ENCODE measurements around the gene CD4. TPM values are rescaled to one million over a fixed set of nuclear protein-coding genes. Genes with fewer than 3 reads are reported as not detected.

CD4 gene
- total RNA-seq, 1 experiment from 2014 or later: not detected

- Histone ChIP-seq H3K27me3 (replicated peaks; ENCODE audit: control insufficient read depth, insufficient read depth, low read length) (no peaks in the 10 kb centered on the region), H3K4me3 (ENCODE audit: low read depth, low read length) (no peak overlapping the region), H3K9me3 (no peaks in the 10 kb centered on the region), H3K36me3 (ENCODE audit: control insufficient read depth, insufficient read depth, low read length) (no peaks in the 10 kb centered on the region), H3K4me1 (peaks cover 31% of the 10 kb centered on the region)
- H3K9me3 Mint-ChIP-seq (ENCODE audit: unreplicated experiment): no peaks in the 10 kb centered on the region
- no TSS peak for BruUV-seq (replicated peaks)
- no peaks in the 10 kb centered on the region for H3K36me3 Mint-ChIP-seq (ENCODE audit: insufficient read depth, unreplicated experiment)
- ChIA-PET CTCF (interaction anchor here (0.6 to 3.1 kb wide), 6 partner anchors 13 to 424 kb away, joined by 3 to 51 read pairs (median 12); partner anchors contain the start of genes GAPDH, GPR162, MLF2 and PTMS), POLR2A (interaction anchor here (0.5 kb wide), 1 partner anchor 91 kb away, joined by 5 read pairs; no protein-coding TSS in a partner anchor)
- intact Hi-C loops (cut with micrococcal nuclease; ENCODE audit: unreplicated experiment): loop anchor here (1.0 to 5.0 kb wide), 8 partner anchors 13 to 213 kb away; partner anchors contain the start of genes COPS7A, MLF2 and NOP2
- peaks cover 40% of the 10 kb centered on the region for H3K4me1 Mint-ChIP-seq (ENCODE audit: low read depth, unreplicated experiment)
- no peak for TF ChIP-seq CTCF (IDR thresholded peaks at IDR 0.05; ENCODE audit: insufficient read depth in 1 of 2, low read depth in 1 of 2, low read length in 1 of 2, severe bottlenecking in 1 of 2, unreplicated experiment in 1 of 2)
- H3K27ac Mint-ChIP-seq (ENCODE audit: unreplicated experiment): no peak overlapping the region
- no peak overlapping the region for H3K4me3 Mint-ChIP-seq (ENCODE audit: unreplicated experiment)
- DNase-seq: no peak
- H3K27me3 Mint-ChIP-seq (ENCODE audit: insufficient read depth, unreplicated experiment): no peaks in the 10 kb centered on the region
Measured at GRCh38 chr12:6779708-6780432, 9.5 kb upstream of the CD4 start.

- CTCF ChIA-PET: interaction anchor here (0.6 to 2.5 kb wide), 7 partner anchors 10 to 424 kb away, joined by 3 to 20 read pairs (median 4); partner anchors contain the start of genes GAPDH, GPR162, MLF2 and PTMS
Measured at GRCh38 chr12:6780573-6780972, 8.8 kb upstream of the CD4 start.

DNA sequence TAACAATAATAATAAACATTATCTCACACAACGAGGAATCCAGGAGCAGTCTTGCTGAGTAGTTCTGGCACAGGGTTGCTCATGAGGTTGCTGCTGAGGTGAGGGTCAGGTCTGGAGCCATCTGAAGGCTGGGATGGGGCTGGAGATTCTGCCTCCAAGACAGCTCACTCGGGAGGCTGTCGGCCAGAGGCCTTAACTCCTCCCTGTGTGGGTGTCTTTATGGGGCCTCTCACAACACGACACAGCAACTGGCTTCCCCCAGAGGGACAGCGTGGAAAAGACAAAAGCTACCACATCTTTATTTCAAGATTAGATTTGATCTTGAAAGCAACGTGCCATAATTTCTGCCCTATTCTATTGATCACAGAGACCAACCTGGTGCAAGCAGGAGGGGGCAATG lies 7.2 kb upstream of the CD4 start:
- H3K4me3 Mint-ChIP-seq (ENCODE audit: unreplicated experiment): no peak overlapping the region
- intact Hi-C loops (cut with micrococcal nuclease; ENCODE audit: unreplicated experiment): no loop called here
- no peak for DNase-seq
- H3K4me1 ChIP-seq: peaks cover 14% of the 10 kb centered on the region
- H3K36me3 Mint-ChIP-seq (ENCODE audit: insufficient read depth, unreplicated experiment): no peaks in the 10 kb centered on the region
- CTCF ChIA-PET: interaction anchor here (1.7 to 2.5 kb wide), 2 partner anchors 16 to 29 kb away, joined by 8 to 20 read pairs; partner anchors contain the start of genes MLF2 and PTMS
- H3K36me3 ChIP-seq (ENCODE audit: control insufficient read depth, insufficient read depth, low read length): no peaks in the 10 kb centered on the region
- no peaks in the 10 kb centered on the region for H3K27me3 ChIP-seq (replicated peaks; ENCODE audit: control insufficient read depth, insufficient read depth, low read length)
- no peak for TF ChIP-seq CTCF (IDR thresholded peaks at IDR 0.05; ENCODE audit: insufficient read depth in 1 of 2, low read depth in 1 of 2, low read length in 1 of 2, severe bottlenecking in 1 of 2, unreplicated experiment in 1 of 2)
- POLR2A ChIA-PET: no interaction called here
- H3K4me3 ChIP-seq (ENCODE audit: low read depth, low read length): no peak overlapping the region
- H3K27me3 Mint-ChIP-seq (ENCODE audit: insufficient read depth, unreplicated experiment): no peaks in the 10 kb centered on the region
- H3K27ac Mint-ChIP-seq (ENCODE audit: unreplicated experiment): no peak overlapping the region
- peaks cover 21% of the 10 kb centered on the region for H3K4me1 Mint-ChIP-seq (ENCODE audit: low read depth, unreplicated experiment)
- no peaks in the 10 kb centered on the region for H3K9me3 Mint-ChIP-seq (ENCODE audit: unreplicated experiment)
- H3K9me3 ChIP-seq: no peaks in the 10 kb centered on the region
- BruUV-seq (replicated peaks): no TSS peak

More at GRCh38 chr12:6780573-6780972, 8.8 kb upstream of the CD4 start:
- Histone ChIP-seq H3K36me3 (ENCODE audit: control insufficient read depth, insufficient read depth, low read length) (no peaks in the 10 kb centered on the region), H3K4me1 (peaks cover 25% of the 10 kb centered on the region), H3K27me3 (replicated peaks; ENCODE audit: control insufficient read depth, insufficient read depth, low read length) (no peaks in the 10 kb centered on the region), H3K9me3 (no peaks in the 10 kb centered on the region), H3K4me3 (ENCODE audit: low read depth, low read length) (no peak overlapping the region)
- no TSS peak for BruUV-seq (replicated peaks)
- no peak for DNase-seq
- Mint-ChIP-seq H3K36me3 (ENCODE audit: insufficient read depth, unreplicated experiment) (no peaks in the 10 kb centered on the region), H3K4me1 (ENCODE audit: low read depth, unreplicated experiment) (peaks cover 33% of the 10 kb centered on the region), H3K4me3 (ENCODE audit: unreplicated experiment) (no peak overlapping the region), H3K9me3 (ENCODE audit: unreplicated experiment) (no peaks in the 10 kb centered on the region), H3K27ac (ENCODE audit: unreplicated experiment) (no peak overlapping the region), H3K27me3 (ENCODE audit: insufficient read depth, unreplicated experiment) (no peaks in the 10 kb centered on the region)
- TF ChIP-seq CTCF (IDR thresholded peaks at IDR 0.05; ENCODE audit: insufficient read depth in 1 of 2, low read depth in 1 of 2, low read length in 1 of 2, severe bottlenecking in 1 of 2, unreplicated experiment in 1 of 2): no peak
- POLR2A ChIA-PET: no interaction called here
- intact Hi-C loops (cut with micrococcal nuclease; ENCODE audit: unreplicated experiment): no loop called here
